Erythroblast (primary cell): ENCODE data around the gene OSBPL2.

Source experiments
- GATA1 ChIP-seq: IDR thresholded peaks from 2 replicates; pipeline ENCODE4 v1.6.1; 2011; ENCODE audit warnings: low read depth, mild to moderate bottlenecking, control low read depth, low read length, moderate library complexity
- POLR2A ChIP-seq: IDR thresholded peaks from 2 replicates; pipeline ENCODE4 v1.6.1; 2011; ENCODE audit warnings: mild to moderate bottlenecking, low read length

DNA sequence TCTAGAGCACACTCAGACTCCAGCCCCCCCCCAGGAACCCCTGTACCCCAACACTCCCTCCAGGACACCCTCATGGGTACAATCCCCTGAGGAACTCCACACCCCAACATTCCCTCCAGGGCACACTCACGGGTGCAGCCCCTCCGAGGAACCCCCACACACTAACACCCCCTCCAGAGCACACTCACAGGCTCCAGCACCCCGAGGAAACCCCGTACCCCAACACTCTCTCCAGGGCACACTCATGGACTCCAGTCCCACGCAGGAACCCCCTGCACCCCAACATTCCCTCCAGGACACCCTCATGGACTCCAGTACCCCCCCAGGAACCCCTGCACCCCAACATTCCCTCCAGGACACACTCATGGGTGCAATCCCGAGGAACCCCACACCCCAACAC lies 97.2 kb downstream of the OSBPL2 start:
- no peak for TF ChIP-seq POLR2A
- no peak for TF ChIP-seq GATA1
